Measurements from ENCODE around the gene PNMA6A.

GRCh38 chrX:153052534-153052933 is 19.7 kb upstream of the PNMA6A start:
- TF ChIP-seq CTCF (IDR thresholded peaks at IDR 0.05; ENCODE audit: borderline replicate concordance, extremely low read depth, low read length, poor library complexity, severe bottlenecking) = no peak
- no peak for TF ChIP-seq EZH2 (IDR thresholded peaks at IDR 0.05; ENCODE audit: borderline replicate concordance, low read depth, low read length, severe bottlenecking)
